Measurements from ENCODE around the gene PSTK. TPM values are rescaled to one million over a fixed set of nuclear protein-coding genes. Genes with fewer than 3 reads are reported as not detected.

Gene PSTK
- total RNA-seq, 1 donor, result 3.6 TPM

- H3K27me3 ChIP-seq (ENCODE audit: insufficient read depth, low read length), result no peaks in the 10 kb centered on the region
- H3K79me2 ChIP-seq (ENCODE audit: insufficient read depth, low read length), result no peaks in the 10 kb centered on the region
- no peak for DNase-seq (ENCODE audit: insufficient read length, low spot score, missing footprints)
- H3K4me1 ChIP-seq (ENCODE audit: insufficient read depth, low read length), result no peaks in the 10 kb centered on the region
- H3K4me3 ChIP-seq (ENCODE audit: insufficient read depth, low read length), result no peak overlapping the region
- H3K4me2 ChIP-seq (ENCODE audit: insufficient read depth, low read length), result no peak overlapping the region
- H4K20me1 ChIP-seq (ENCODE audit: insufficient read depth, low read length), result no peaks in the 10 kb centered on the region
- H3K36me3 ChIP-seq (ENCODE audit: insufficient read depth, low read length), result no peaks in the 10 kb centered on the region
- no peak for TF ChIP-seq CTCF (IDR thresholded peaks at IDR 0.05; ENCODE audit: extremely low read depth, low read depth, low read length)
- no peak overlapping the region for H2AFZ ChIP-seq (ENCODE audit: low read length)
- H3K9me3 ChIP-seq (ENCODE audit: low read depth, low read length), result no peaks in the 10 kb centered on the region
- H3K27ac ChIP-seq (ENCODE audit: low read depth, low read length), result no peak overlapping the region
These were observed 38.3 kb downstream of the PSTK start for GRCh38 chr10:123018531-123018930.

- Histone ChIP-seq H4K20me1 (ENCODE audit: insufficient read depth, low read length) (no peaks in the 10 kb centered on the region), H2AFZ (ENCODE audit: low read length) (no peak overlapping the region), H3K9me3 (ENCODE audit: low read depth, low read length) (no peaks in the 10 kb centered on the region), H3K4me2 (ENCODE audit: insufficient read depth, low read length) (no peak overlapping the region), H3K4me3 (ENCODE audit: insufficient read depth, low read length) (no peak overlapping the region), H3K27me3 (ENCODE audit: insufficient read depth, low read length) (no peaks in the 10 kb centered on the region), H3K4me1 (ENCODE audit: insufficient read depth, low read length) (no peaks in the 10 kb centered on the region), H3K27ac (ENCODE audit: low read depth, low read length) (no peak overlapping the region), H3K79me2 (ENCODE audit: insufficient read depth, low read length) (no peaks in the 10 kb centered on the region), H3K36me3 (ENCODE audit: insufficient read depth, low read length) (no peaks in the 10 kb centered on the region)
- DNase-seq (ENCODE audit: insufficient read length, low spot score, missing footprints), result no peak
- no peak for TF ChIP-seq CTCF (IDR thresholded peaks at IDR 0.05; ENCODE audit: extremely low read depth, low read depth, low read length)
These were observed 39.1 kb downstream of the PSTK start for GRCh38 chr10:123019264-123019663.

GRCh38 chr10:123019941-123020703, 39.9 kb downstream of the PSTK start:
- no peak for DNase-seq (ENCODE audit: insufficient read length, low spot score, missing footprints)
- Histone ChIP-seq H3K9me3 (ENCODE audit: low read depth, low read length) (no peaks in the 10 kb centered on the region), H3K4me2 (ENCODE audit: insufficient read depth, low read length) (no peak overlapping the region), H3K4me1 (ENCODE audit: insufficient read depth, low read length) (no peaks in the 10 kb centered on the region), H3K36me3 (ENCODE audit: insufficient read depth, low read length) (no peaks in the 10 kb centered on the region), H3K79me2 (ENCODE audit: insufficient read depth, low read length) (no peaks in the 10 kb centered on the region), H3K27ac (ENCODE audit: low read depth, low read length) (no peak overlapping the region), H3K27me3 (ENCODE audit: insufficient read depth, low read length) (no peaks in the 10 kb centered on the region), H2AFZ (ENCODE audit: low read length) (no peak overlapping the region), H3K4me3 (ENCODE audit: insufficient read depth, low read length) (no peak overlapping the region), H4K20me1 (ENCODE audit: insufficient read depth, low read length) (no peaks in the 10 kb centered on the region)
- TF ChIP-seq CTCF (IDR thresholded peaks at IDR 0.05; ENCODE audit: extremely low read depth, low read depth, low read length), result no peak

- Histone ChIP-seq H2AFZ (ENCODE audit: low read length) (no peak overlapping the region), H3K79me2 (ENCODE audit: insufficient read depth, low read length) (no peaks in the 10 kb centered on the region), H3K27ac (ENCODE audit: low read depth, low read length) (no peak overlapping the region), H3K36me3 (ENCODE audit: insufficient read depth, low read length) (no peaks in the 10 kb centered on the region), H3K4me1 (ENCODE audit: insufficient read depth, low read length) (no peaks in the 10 kb centered on the region), H3K4me3 (ENCODE audit: insufficient read depth, low read length) (no peak overlapping the region), H3K4me2 (ENCODE audit: insufficient read depth, low read length) (no peak overlapping the region), H3K9me3 (ENCODE audit: low read depth, low read length) (no peaks in the 10 kb centered on the region), H4K20me1 (ENCODE audit: insufficient read depth, low read length) (no peaks in the 10 kb centered on the region), H3K27me3 (ENCODE audit: insufficient read depth, low read length) (no peaks in the 10 kb centered on the region)
- TF ChIP-seq CTCF (IDR thresholded peaks at IDR 0.05; ENCODE audit: extremely low read depth, low read depth, low read length), result peak; percentile 37
- DNase-seq (ENCODE audit: insufficient read length, low spot score, missing footprints), result no peak
These were observed 41.3 kb downstream of the PSTK start for GRCh38 chr10:123021517-123021916.

Measured in osteoblast (primary cell).